ENCODE measurements around the gene TPD52L2.

- TF ChIP-seq CTCF (IDR thresholded peaks at IDR 0.05) (no peak), EZH2 (IDR thresholded peaks at IDR 0.05; ENCODE audit: borderline replicate concordance, insufficient read depth, low read depth, low read length, poor library complexity, severe bottlenecking) (no peak)
Observed at GRCh38 chr20:63884506-63885263, 19.6 kb downstream of the TPD52L2 start.
